Caco-2 (cell line): ENCODE results near the gene NEDD8. TPM values are rescaled to one million over a fixed set of nuclear protein-coding genes. Genes with fewer than 3 reads are reported as not detected.
A peak's percentile ranks its signal among the peaks of the same experiment; 100 is the strongest.

Experiments used
- BruUV-seq: library from RNA; stranded (reverse); fragments of 400-500 nt; replicated peaks from 2 replicates; lab custom pipeline; 2021; lab: Mats Ljungman, UMichigan
- CTCF ChIA-PET: fragments of 300-600 bp; sonication (Branson Sonifier 250); formaldehyde crosslinking; loops from one replicate; lab custom pipeline; 2022; ENCODE audit warnings: antibody characterized with exemption; lab: Charles Lee
- POLR2A ChIA-PET: fragments of 300-600 bp; sonication (Branson Sonifier 250); formaldehyde crosslinking; loops from one replicate; lab custom pipeline; 2022; ENCODE audit warnings: antibody characterized with exemption; lab: Charles Lee
- DNase-seq, 2 experiments: peaks; one replicate each; pipeline versions ENCODE4 v3.0.0 to v3.0.0-alpha.2; 2020 to 2022
- H3K27me3 ChIP-seq: replicated peaks from 2 replicates; pipeline ENCODE4 v1.6.0; 2011; ENCODE audit warnings: low read length; ENCODE audit not compliant: control insufficient read depth, insufficient read depth
- H3K36me3 ChIP-seq: 2 replicates; pipeline ENCODE4 v1.5.1; 2011; ENCODE audit warnings: low read length; ENCODE audit not compliant: control insufficient read depth, insufficient read depth
- H3K4me1 ChIP-seq: fragments of 250-450 bp; sonication (Bioruptor Pico); 2 replicates; pipeline ENCODE4 v1.5.1; 2020; ENCODE audit warnings: mild to moderate bottlenecking
- H3K4me3 ChIP-seq: 2 replicates; pipeline ENCODE4 v1.5.1; 2011; ENCODE audit warnings: low read depth, mild to moderate bottlenecking, control low read depth, low read length
- H3K9me3 ChIP-seq: fragments of 250-450 bp; sonication (Bioruptor Pico); 2 replicates; pipeline ENCODE4 v1.5.1; 2020; ENCODE audit warnings: mild to moderate bottlenecking, moderate library complexity
- H3K27ac Mint-ChIP-seq: one replicate; pipeline ENCODE4 v1.8.0; 2022; ENCODE audit warnings: mixed read lengths; ENCODE audit not compliant: unreplicated experiment
- H3K27me3 Mint-ChIP-seq: one replicate; pipeline ENCODE4 v1.8.0; 2022; ENCODE audit warnings: mixed read lengths; ENCODE audit not compliant: insufficient read depth, unreplicated experiment
- H3K36me3 Mint-ChIP-seq: one replicate; pipeline ENCODE4 v1.8.0; 2022; ENCODE audit warnings: mild to moderate bottlenecking, mixed read lengths; ENCODE audit not compliant: insufficient read depth, unreplicated experiment
- H3K4me1 Mint-ChIP-seq: one replicate; pipeline ENCODE4 v1.8.0; 2022; ENCODE audit warnings: low read depth, mixed read lengths; ENCODE audit not compliant: unreplicated experiment
- H3K4me3 Mint-ChIP-seq: one replicate; pipeline ENCODE4 v1.8.0; 2022; ENCODE audit warnings: mild to moderate bottlenecking, moderate library complexity, mixed read lengths; ENCODE audit not compliant: unreplicated experiment
- H3K9me3 Mint-ChIP-seq: one replicate; pipeline ENCODE4 v1.8.0; 2022; ENCODE audit warnings: mixed read lengths; ENCODE audit not compliant: unreplicated experiment
- CTCF ChIP-seq, 2 experiments: fragments of 200-600 bp in 1 of 2; IDR thresholded peaks; 1 replicate in 1 of 2; 2 replicates in 1 of 2; pipeline versions ENCODE4 v1.5.1 to v1.8.0; 2011 to 2022; ENCODE audit warnings: antibody characterized with exemption in 1 of 2, control low read depth in 1 of 2, inconsistent platforms in 1 of 2, low read depth in 1 of 2, low read length in 1 of 2, mild to moderate bottlenecking in 1 of 2, moderate library complexity in 1 of 2; ENCODE audit not compliant: insufficient read depth in 1 of 2, severe bottlenecking in 1 of 2, unreplicated experiment in 1 of 2
- intact Hi-C: fragments of 100-400 bp; cut with micrococcal nuclease; formaldehyde crosslinking; loops from one replicate; pipeline ENCODE4 v1.10.0; 2022; ENCODE audit not compliant: unreplicated experiment
- total RNA-seq: library from RNA; stranded (reverse); gene quantifications from 2 replicates; pipeline ENCODE4 v1.2.3, GENCODE V29; 2022

NEDD8 gene
- total RNA-seq, 1 experiment from 2014 or later = 210 TPM

- intact Hi-C loops = no loop called here
- Histone ChIP-seq H3K4me1 (peaks cover 12% of the 10 kb centered on the region; the same call in 1 of the 2 replicates), H3K9me3 (no peaks in the 10 kb centered on the region), H3K4me3 (no peak overlapping the region), H3K36me3 (no peaks in the 10 kb centered on the region), H3K27me3 (no peaks in the 10 kb centered on the region)
- no peaks in the 10 kb centered on the region for H3K9me3 Mint-ChIP-seq
- no TSS peak for BruUV-seq
- POLR2A ChIA-PET = interaction anchor here (1.8 kb wide), 1 partner anchor 22 kb away, joined by 5 read pairs; the partner anchor contains the start of gene TINF2
- no peak for DNase-seq
- no peak overlapping the region for H3K4me3 Mint-ChIP-seq
- CTCF ChIA-PET = interaction anchor here (1.1 kb wide), 1 partner anchor 21 kb away, joined by 3 read pairs; the partner anchor contains the start of gene TINF2
- TF ChIP-seq CTCF (IDR thresholded peaks at IDR 0.05; ENCODE audit: insufficient read depth in 1 of 2, low read depth in 1 of 2, low read length in 1 of 2, severe bottlenecking in 1 of 2, unreplicated experiment in 1 of 2) = no peak
- H3K4me1 Mint-ChIP-seq = no peaks in the 10 kb centered on the region
- H3K36me3 Mint-ChIP-seq = peaks cover 6% of the 10 kb centered on the region
- peak overlapping the region; percentile 50 for H3K27ac Mint-ChIP-seq
- H3K27me3 Mint-ChIP-seq = no peaks in the 10 kb centered on the region
Observed at GRCh38 chr14:24264298-24264697, 32.1 kb upstream of the NEDD8 start.

GRCh38 chr14:24263848-24264247, 31.7 kb upstream of the NEDD8 start:
- ChIA-PET POLR2A (interaction anchor here (1.8 kb wide), 1 partner anchor 21 kb away, joined by 5 read pairs; the partner anchor contains the start of gene TINF2), CTCF (interaction anchor here (1.1 kb wide), 1 partner anchor 21 kb away, joined by 3 read pairs; the partner anchor contains the start of gene TINF2)
- peaks cover 12% of the 10 kb centered on the region; the same call in 1 of the 2 replicates for H3K4me1 ChIP-seq

More at GRCh38 chr14:24263848-24264247, 31.7 kb upstream of the NEDD8 start:
- Mint-ChIP-seq H3K4me1 (no peaks in the 10 kb centered on the region), H3K27ac (peak overlapping the region; percentile 50), H3K4me3 (no peak overlapping the region), H3K27me3 (no peaks in the 10 kb centered on the region), H3K9me3 (no peaks in the 10 kb centered on the region), H3K36me3 (peaks cover 6% of the 10 kb centered on the region)
- intact Hi-C loops = no loop called here
- no peaks in the 10 kb centered on the region for H3K9me3 ChIP-seq
- H3K27me3 ChIP-seq = no peaks in the 10 kb centered on the region
- no TSS peak for BruUV-seq
- no peaks in the 10 kb centered on the region for H3K36me3 ChIP-seq
- DNase-seq = no peak
- no peak overlapping the region for H3K4me3 ChIP-seq
- TF ChIP-seq CTCF (IDR thresholded peaks at IDR 0.05; ENCODE audit: insufficient read depth in 1 of 2, low read depth in 1 of 2, low read length in 1 of 2, severe bottlenecking in 1 of 2, unreplicated experiment in 1 of 2) = no peak
